NCI-H69 (cell line): ENCODE results near the gene RPIA.
"Not testable (repeated sequence)": the region's sequence is repeated elsewhere in the genome, so short reads cannot be mapped to it uniquely, and the experiment has no call there.

Experiments used
- DNase-seq: peaks from one replicate; lab custom pipeline; 2025; lab: John Stamatoyannopoulos, UW

Gene RPIA

DNA sequence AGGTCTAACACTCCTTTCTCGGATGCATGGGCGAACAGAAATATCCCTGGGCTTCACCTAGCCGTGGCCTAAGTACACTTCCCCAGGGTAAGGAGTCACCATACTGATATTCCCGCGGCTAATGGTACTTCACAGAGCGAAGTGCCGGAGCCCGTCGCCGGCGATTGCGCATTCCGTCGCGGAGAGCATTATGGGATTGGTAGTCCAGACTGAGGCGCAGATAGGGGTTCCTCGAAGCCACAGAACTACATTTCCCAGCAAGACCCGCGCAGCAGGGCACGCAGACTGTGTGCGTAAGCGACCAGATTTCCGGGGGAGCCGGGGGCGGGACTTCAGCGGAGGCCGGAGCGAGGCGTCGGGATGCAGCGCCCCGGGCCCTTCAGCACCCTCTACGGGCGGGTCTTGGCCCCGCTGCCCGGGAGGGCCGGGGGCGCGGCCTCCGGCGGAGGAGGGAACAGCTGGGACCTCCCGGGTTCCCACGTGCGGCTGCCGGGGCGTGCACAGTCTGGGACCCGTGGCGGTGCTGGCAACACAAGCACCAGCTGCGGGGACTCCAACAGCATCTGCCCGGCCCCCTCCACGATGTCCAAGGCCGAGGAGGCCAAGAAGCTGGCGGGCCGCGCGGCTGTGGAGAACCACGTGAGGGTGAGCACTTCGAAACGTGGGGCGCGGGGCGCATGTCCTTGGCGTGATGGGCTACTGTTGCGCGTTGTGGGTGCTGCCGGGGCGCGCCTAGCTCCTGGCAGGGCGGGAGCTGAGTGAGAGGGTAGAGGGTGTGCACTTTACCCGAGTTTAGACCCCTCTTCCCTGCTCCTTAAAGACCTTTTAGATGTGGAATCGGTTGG, at the start of gene RPIA:
Gene RPIA, plus strand, starts transcription at position 335 of the 845 bp plus-strand sequence. Its CDS starts 26 bp downstream, at position 361.
- peak; percentile 96 for DNase-seq

DNA sequence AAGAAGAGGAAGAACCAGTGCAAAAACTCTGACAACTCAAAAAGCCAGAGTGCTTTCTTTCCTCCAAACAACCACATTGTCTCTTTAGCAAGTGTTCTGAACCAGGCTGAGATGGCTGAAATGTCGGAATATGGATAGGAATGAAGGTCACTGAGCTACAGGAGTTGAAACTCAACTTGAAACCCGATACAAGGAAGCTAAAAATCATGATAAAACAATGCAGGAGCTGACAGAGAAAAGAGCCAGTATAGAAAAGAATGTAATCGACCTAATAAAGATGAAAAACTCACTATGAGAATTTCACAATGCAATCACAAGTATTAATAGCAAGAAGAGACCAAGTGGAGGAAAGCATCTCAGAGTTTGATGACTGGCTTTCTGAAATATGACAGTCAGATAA, 49.2 kb upstream of the RPIA start:
- no peak for DNase-seq

GRCh38 chr2:88645291-88645882, 46.1 kb upstream of the RPIA start:
- DNase-seq, result not testable (repeated sequence)

DNA sequence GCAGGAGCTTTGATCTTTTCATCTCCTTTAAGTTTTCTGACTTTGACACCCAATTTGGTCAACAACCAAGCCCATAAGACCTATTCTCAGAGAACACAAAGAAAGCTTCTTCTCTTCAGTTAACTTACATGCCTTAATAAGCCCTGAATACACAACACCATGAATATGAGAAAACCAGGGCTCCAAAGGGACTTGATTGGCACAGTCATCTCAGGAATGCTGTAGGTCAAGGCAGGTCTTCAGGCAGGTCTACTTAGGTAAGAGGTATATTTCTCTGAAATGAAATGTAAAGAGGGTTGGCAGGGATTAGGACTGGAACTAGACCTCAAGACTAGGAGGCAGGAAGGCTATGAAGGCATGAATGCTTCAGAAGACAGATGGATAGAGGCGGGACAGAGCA, 39.8 kb upstream of the RPIA start:
- no peak for DNase-seq

DNA sequence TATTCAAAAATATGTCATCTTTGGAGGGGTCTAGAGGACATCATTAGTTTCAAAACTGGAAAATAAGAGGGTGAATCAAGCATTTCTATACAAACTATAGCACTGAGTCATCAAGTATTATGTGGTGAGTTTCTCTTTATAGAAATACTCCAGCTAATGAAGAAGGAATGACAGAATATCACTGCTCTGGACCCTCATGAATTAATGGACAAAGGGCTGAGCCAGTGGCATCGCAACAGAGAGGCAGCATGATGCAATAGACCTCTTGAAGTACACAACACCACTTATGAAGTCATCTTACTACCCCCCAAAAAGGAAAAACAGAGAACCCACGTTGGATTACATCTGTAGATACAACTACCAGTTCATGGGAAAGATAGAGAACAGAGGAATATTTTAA, 36.8 kb upstream of the RPIA start:
- DNase-seq, result no peak

GRCh38 chr2:88656690-88657089, 34.8 kb upstream of the RPIA start:
- DNase-seq, result no peak

GRCh38 chr2:88657131-88657530, 34.3 kb upstream of the RPIA start:
- DNase-seq, result no peak

DNA sequence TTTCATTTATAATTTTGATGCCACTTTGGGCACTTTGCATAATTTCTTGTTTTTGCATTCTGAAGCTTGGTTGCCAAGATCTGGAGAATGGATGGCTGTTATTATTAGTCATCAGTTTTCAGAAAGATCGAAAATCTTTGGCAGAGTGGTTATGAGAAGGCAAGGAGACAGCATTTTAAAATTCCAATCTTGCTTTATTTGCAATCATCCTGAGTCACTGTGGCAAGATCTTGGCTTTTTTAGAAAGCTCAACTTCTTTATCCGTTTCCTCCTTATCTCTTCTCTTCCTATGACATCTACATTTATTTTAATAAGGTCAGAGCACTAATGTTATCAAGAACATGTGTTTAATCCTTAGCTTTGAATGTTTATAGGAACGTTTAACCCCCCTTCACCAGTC, 33.1 kb upstream of the RPIA start:
- no peak for DNase-seq

GRCh38 chr2:88658881-88659537, 32.5 kb upstream of the RPIA start:
- peak; percentile 8 for DNase-seq

GRCh38 chr2:88659538-88659915, 31.9 kb upstream of the RPIA start:
- peak; percentile 73 for DNase-seq

- DNase-seq, result no peak
Observed at GRCh38 chr2:88660622-88661021, 30.9 kb upstream of the RPIA start.

- DNase-seq, result peak; percentile 6
Observed at GRCh38 chr2:88666576-88666975, 24.9 kb upstream of the RPIA start.

DNA sequence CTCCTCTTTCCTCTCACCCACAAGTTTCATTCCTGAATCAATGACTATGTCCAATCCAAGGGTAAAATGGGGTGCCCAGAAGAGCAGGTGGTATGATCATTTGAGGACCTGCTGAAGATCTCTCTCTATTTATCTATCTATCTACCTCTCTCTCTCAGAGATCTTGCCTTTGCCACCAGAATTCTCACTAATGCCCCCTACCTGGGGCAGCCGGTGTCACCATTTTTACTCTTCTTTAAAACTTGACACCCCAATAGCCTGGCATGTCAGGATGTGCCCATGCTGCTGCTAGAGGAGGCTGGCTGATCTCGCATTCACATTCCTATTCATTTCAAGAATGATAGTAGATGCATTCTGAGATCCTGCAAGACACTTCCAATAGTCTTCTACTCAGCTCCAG, 24.3 kb upstream of the RPIA start:
- no peak for DNase-seq

DNA sequence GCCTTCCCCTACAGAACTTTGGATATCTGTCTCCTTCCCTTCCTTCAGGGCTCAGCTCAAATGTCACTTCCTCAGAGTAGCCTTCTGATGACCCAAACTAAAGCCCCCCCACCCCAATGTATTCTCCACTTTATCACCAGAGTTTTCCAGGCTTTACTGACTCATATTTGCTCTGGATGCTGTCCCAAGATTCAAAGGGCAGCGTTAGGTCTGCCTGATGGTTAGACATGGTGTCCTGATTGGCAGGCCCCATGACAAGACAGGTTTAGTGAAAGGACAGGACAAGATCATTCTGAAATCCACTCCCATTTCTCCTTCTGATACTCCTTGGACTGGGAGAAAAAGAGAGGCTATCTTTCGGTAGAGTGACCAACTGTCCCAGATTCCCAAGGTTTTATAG, 22.6 kb upstream of the RPIA start:
- no peak for DNase-seq

DNA sequence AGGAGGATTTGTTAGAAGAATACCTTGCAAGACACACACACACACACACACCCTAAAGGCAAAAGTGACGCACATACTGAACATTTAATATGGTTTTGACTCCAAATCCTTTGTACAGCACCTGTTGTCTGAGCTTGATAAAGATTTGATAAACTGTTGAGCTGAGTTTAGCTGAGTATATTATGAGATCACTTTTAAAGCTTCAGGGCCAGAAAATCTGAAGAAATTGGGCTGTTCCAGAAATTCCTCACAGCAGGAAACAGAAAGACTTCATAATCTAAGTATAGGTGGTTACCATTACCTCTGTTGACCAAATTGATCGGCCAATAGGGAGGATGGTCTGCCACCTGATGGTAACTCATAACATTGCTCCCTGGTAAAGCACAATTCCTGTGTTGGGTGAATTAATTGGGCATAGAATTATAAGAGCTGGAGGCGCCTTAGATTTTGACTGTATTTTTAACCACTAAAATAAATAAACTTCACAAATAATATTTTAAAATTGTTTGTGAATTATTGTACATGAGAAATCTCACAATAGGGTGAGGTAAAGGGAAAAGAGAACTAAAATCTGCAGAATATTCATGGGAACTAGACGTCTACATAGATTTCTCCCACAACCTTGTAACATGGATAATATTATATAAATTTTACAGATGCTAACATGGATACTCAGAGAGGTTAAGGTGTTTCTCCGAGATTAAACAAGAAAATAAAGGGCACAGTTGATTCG, 21.8 kb upstream of the RPIA start:
- peak; percentile 52 for DNase-seq

- peak; percentile 49 for DNase-seq
Observed at GRCh38 chr2:88671786-88672427, 19.6 kb upstream of the RPIA start.

DNA sequence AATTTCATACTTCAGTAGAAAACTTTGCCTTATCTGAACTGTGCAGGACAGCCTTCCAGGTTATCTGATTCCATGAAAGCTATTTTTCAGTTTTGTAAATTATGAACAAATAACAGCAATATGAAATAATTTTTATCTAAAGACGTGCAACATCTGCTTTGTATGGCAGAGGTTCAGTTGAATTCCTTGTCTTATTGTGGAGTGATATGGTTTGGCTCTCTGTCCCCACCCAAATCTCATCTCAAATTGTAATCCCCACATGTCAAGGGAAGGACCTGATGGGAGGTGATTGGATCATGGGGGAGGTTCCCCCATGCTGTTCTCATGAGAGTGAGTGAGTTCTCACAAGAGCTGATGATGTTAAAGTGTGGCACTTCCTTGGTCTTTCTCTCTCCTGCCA, 18.1 kb upstream of the RPIA start:
- no peak for DNase-seq

- DNase-seq, result no peak
Observed at GRCh38 chr2:88680266-88680902, 11.1 kb upstream of the RPIA start.

DNA sequence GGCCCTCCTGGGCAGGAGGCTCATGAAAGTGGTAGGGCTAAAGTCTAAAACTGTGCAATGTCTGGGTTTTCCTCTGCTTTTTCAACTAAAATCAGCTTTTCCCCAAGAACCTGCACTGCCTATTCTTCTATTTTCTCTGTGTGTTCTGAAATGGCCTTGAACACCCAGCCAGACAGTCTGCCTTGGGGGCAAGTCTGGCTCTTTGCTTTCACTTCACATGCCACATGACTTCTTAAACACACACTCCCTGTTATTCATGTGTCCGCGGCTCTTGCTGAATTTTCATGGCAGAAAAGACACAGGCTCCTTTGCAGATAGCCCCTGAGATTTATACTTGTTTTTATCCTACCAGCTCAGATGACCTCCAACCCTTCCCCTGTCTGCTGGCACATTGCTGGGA, 10.6 kb upstream of the RPIA start:
- DNase-seq, result no peak

GRCh38 chr2:88683160-88684021, 8.1 kb upstream of the RPIA start:
- no peak for DNase-seq

DNA sequence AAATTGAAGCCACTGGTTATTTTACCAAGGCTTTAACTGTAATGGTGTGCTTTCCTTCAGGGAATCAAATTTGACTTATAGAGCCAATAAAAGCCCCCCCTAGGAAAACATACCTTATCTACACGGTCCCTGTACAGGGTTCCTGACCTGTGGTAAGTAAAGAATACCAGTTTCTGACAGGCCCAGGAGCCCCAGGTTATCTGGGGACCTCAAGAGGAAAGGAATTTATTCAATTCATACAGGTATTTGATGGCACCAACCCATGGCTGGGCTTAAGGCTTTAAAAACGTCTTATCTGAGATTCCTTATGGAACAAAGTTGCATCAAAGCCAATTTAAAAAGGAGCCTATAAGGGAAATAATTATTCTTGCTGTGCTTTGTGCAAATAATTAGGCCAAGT, 7.0 kb upstream of the RPIA start:
- no peak for DNase-seq
